Endodermal cell (in vitro differentiated cells): Measurements from ENCODE around the gene IGLL1. TPM values are rescaled to one million over a fixed set of nuclear protein-coding genes. Genes with fewer than 3 reads are reported as not detected.
A peak's percentile ranks its signal among the peaks of the same experiment; 100 is the strongest.

Experiments
- DNase-seq: peaks from one replicate; pipeline ENCODE4 v3.0.0-alpha.2; 2017
- H3K27ac ChIP-seq: 2 replicates; pipeline ENCODE4 v1.5.1; 2013; ENCODE audit warnings: mild to moderate bottlenecking, low read depth, low read length, moderate library complexity
- H3K27me3 ChIP-seq: 2 replicates; pipeline ENCODE4 v1.6.1; 2013; ENCODE audit warnings: mild to moderate bottlenecking, low read length, moderate library complexity; ENCODE audit not compliant: insufficient read depth, control insufficient read depth, poor library complexity, severe bottlenecking
- H3K36me3 ChIP-seq: 2 replicates; pipeline ENCODE4 v1.7.0; 2013; ENCODE audit warnings: mild to moderate bottlenecking, low read length, moderate library complexity; ENCODE audit not compliant: control insufficient read depth, insufficient read depth
- H3K4me1 ChIP-seq: one replicate; pipeline ENCODE4 v1.7.0; 2013; ENCODE audit warnings: low read length; ENCODE audit not compliant: control insufficient read depth, insufficient read depth
- H3K4me3 ChIP-seq: 2 replicates; pipeline ENCODE4 v1.5.1; 2013; ENCODE audit warnings: mild to moderate bottlenecking, low read length, moderate library complexity
- H3K9ac ChIP-seq: 2 replicates; pipeline ENCODE4 v1.6.1; 2013; ENCODE audit warnings: mild to moderate bottlenecking, low read length, moderate library complexity; ENCODE audit not compliant: poor library complexity, severe bottlenecking; ENCODE audit errors: extremely low read depth
- H3K9me3 ChIP-seq: 2 replicates; pipeline ENCODE4 v1.6.1; 2013; ENCODE audit warnings: mild to moderate bottlenecking, low read length, moderate library complexity; ENCODE audit not compliant: control insufficient read depth
- H3K27ac Mint-ChIP-seq: 2 replicates; pipeline ENCODE4 v1.8.0; 2020; ENCODE audit warnings: mixed read lengths
- H3K27me3 Mint-ChIP-seq: 2 replicates; pipeline ENCODE4 v1.8.0; 2021; ENCODE audit warnings: mild to moderate bottlenecking, mixed read lengths; ENCODE audit not compliant: insufficient read depth
- H3K36me3 Mint-ChIP-seq: 2 replicates; pipeline ENCODE4 v1.8.0; 2020; ENCODE audit warnings: low read depth, mixed read lengths
- H3K4me1 Mint-ChIP-seq: 2 replicates; pipeline ENCODE4 v1.8.0; 2020; ENCODE audit warnings: mixed read lengths
- H3K4me3 Mint-ChIP-seq: 2 replicates; pipeline ENCODE4 v1.8.0; 2020; ENCODE audit warnings: mild to moderate bottlenecking, moderate library complexity, mixed read lengths
- H3K9me3 Mint-ChIP-seq: 2 replicates; pipeline ENCODE4 v1.8.0; 2020; ENCODE audit warnings: mild to moderate bottlenecking, mixed read lengths
- CTCF ChIP-seq: fragments of 200-600 bp; sonication (generic); conservative IDR thresholded peaks from 2 replicates; pipeline ENCODE4 v1.5.0; 2021; ENCODE audit warnings: antibody characterized with exemption, mild to moderate bottlenecking
- WGBS, 2 experiments: methylation state at CpG; one replicate each; pipeline versions ENCODE4 v1.1.5 to v1.1.7; 2013; ENCODE audit warnings: missing lambda C conversion rate in 2 of 2, mixed read lengths in 1 of 2; ENCODE audit not compliant: insufficient coverage in 1 of 2, insufficient read length in 1 of 2; 5-methylcytosine and 5-hydroxymethylcytosine counted together
- total RNA-seq, 2 donors: library from RNA; stranded (reverse); fragmentation: NEBNext Ultra II Directional in 1 of 2; extraction: Animal tissue kit (Norgen Biotek cat#: 25700) in 1 of 2; gene quantifications; 2 replicates in 1 of 2; 3 replicates in 1 of 2; pipeline ENCODE4 v1.2.1, GENCODE V29; 2021

IGLL1 gene
- total RNA-seq, 2 donors from 2014 or later, result not detected

GRCh38 chr22:23591846-23592245, 11.8 kb upstream of the IGLL1 start:
- H3K4me1 ChIP-seq, result peaks cover 5% of the 10 kb centered on the region
- H3K9ac ChIP-seq, result no peak overlapping the region
- peaks cover 14% of the 10 kb centered on the region for H3K27me3 Mint-ChIP-seq
- no peak overlapping the region for H3K4me3 ChIP-seq
- TF ChIP-seq CTCF, result no peak
- no peaks in the 10 kb centered on the region for H3K9me3 Mint-ChIP-seq
- peak overlapping the region; percentile 75 for H3K27ac Mint-ChIP-seq
- no peaks in the 10 kb centered on the region for H3K36me3 Mint-ChIP-seq
- no peak overlapping the region for H3K4me3 Mint-ChIP-seq
- H3K27me3 ChIP-seq, result no peaks in the 10 kb centered on the region
- H3K9me3 ChIP-seq, result no peaks in the 10 kb centered on the region
- no peak overlapping the region for H3K27ac ChIP-seq
- peak; percentile 59 for DNase-seq
- WGBS, 2 experiments, result 78 to 84% methylated on average over 5 to 7 of the region's 7 CpGs
- H3K4me1 Mint-ChIP-seq, result peaks cover 11% of the 10 kb centered on the region
- no peaks in the 10 kb centered on the region for H3K36me3 ChIP-seq

GRCh38 chr22:23591201-23591791, 11.2 kb upstream of the IGLL1 start:
- Mint-ChIP-seq H3K9me3 (no peaks in the 10 kb centered on the region), H3K27me3 (peaks cover 11% of the 10 kb centered on the region), H3K4me3 (no peak overlapping the region), H3K27ac (peak overlapping the region; percentile 40), H3K4me1 (peaks cover 11% of the 10 kb centered on the region), H3K36me3 (no peaks in the 10 kb centered on the region)
- Histone ChIP-seq H3K4me1 (peaks cover 5% of the 10 kb centered on the region), H3K27ac (no peak overlapping the region), H3K9me3 (no peaks in the 10 kb centered on the region), H3K4me3 (no peak overlapping the region), H3K9ac (no peak overlapping the region), H3K36me3 (no peaks in the 10 kb centered on the region), H3K27me3 (no peaks in the 10 kb centered on the region)
- peak; percentile 95 for DNase-seq
- TF ChIP-seq CTCF, result peak; percentile 98
- 52 to 57% methylated on average over 5 to 11 of the region's 11 CpGs for WGBS, 2 experiments

DNA sequence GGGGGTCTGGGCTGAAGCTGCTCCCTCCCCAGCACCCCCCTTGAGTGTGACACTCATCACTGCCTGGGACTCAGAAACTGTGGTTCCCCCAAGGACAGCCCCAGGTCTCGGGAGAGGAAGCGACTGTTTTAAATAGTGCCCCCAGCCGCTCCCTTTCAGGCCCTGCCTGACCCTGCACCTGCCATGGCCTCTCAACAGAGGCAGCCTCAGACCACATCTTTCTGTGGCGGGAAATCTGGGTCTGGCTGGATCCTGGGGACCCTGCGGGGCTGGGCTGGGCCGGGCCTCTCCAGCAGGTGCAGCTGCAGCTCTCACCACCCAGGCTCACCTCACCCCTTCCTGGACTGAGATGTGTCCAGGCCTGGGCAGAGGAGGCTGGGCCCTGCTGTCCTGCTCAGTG, 3.7 kb upstream of the IGLL1 start:
- no peak for TF ChIP-seq CTCF
- H3K4me3 ChIP-seq, result no peak overlapping the region
- no peak overlapping the region for H3K27ac Mint-ChIP-seq
- no peaks in the 10 kb centered on the region for H3K36me3 Mint-ChIP-seq
- no peaks in the 10 kb centered on the region for H3K36me3 ChIP-seq
- H3K9me3 ChIP-seq, result no peaks in the 10 kb centered on the region
- peaks cover 7% of the 10 kb centered on the region for H3K27me3 Mint-ChIP-seq
- H3K4me3 Mint-ChIP-seq, result no peak overlapping the region
- 75 to 100% methylated on average over 1 to 6 of the region's 6 CpGs for WGBS, 2 experiments
- no peaks in the 10 kb centered on the region for H3K4me1 ChIP-seq
- no peak overlapping the region for H3K9ac ChIP-seq
- H3K27ac ChIP-seq, result no peak overlapping the region
- no peaks in the 10 kb centered on the region for H3K4me1 Mint-ChIP-seq
- DNase-seq, result no peak
- no peaks in the 10 kb centered on the region for H3K27me3 ChIP-seq
- H3K9me3 Mint-ChIP-seq, result no peaks in the 10 kb centered on the region
